ENCODE results near the gene ANO4. TPM values are rescaled to one million over a fixed set of nuclear protein-coding genes. Genes with fewer than 3 reads are reported as not detected.
"Not testable (repeated sequence)": the region's sequence is repeated elsewhere in the genome, so short reads cannot be mapped to it uniquely, and the experiment has no call there.

ANO4 gene
- total RNA-seq, 1 donor from 2014 or later: 2.6 TPM

- DNase-seq: no peak
Observed at GRCh38 chr12:101044512-101045059, 250.0 kb downstream of the ANO4 start.

GRCh38 chr12:101045486-101046464 is 251.2 kb downstream of the ANO4 start:
- DNase-seq: no peak

GRCh38 chr12:101047652-101048051 is 253.1 kb downstream of the ANO4 start:
- no peak for DNase-seq

- DNase-seq: no peak
Observed at GRCh38 chr12:101050631-101051030, 256.1 kb downstream of the ANO4 start.

- no peak for DNase-seq
Observed at GRCh38 chr12:101051151-101051550, 256.6 kb downstream of the ANO4 start.

- peak; percentile 15 for DNase-seq
Observed at GRCh38 chr12:101051901-101052550, 257.4 kb downstream of the ANO4 start.

- DNase-seq: no peak
Observed at GRCh38 chr12:101053203-101053602, 258.6 kb downstream of the ANO4 start.

- DNase-seq: no peak
Observed at GRCh38 chr12:101055940-101056339, 261.4 kb downstream of the ANO4 start.

- not testable (repeated sequence) for DNase-seq
Observed at GRCh38 chr12:101062508-101062907, 267.9 kb downstream of the ANO4 start.

GRCh38 chr12:101064721-101065120 is 270.1 kb downstream of the ANO4 start:
- no peak for DNase-seq

- no peak for DNase-seq
Observed at GRCh38 chr12:101066489-101066888, 271.9 kb downstream of the ANO4 start.

GRCh38 chr12:101068402-101068801 is 273.8 kb downstream of the ANO4 start:
- no peak for DNase-seq

- DNase-seq: no peak
Observed at GRCh38 chr12:101068836-101069235, 274.3 kb downstream of the ANO4 start.

GRCh38 chr12:101074940-101075680 is 280.5 kb downstream of the ANO4 start:
- DNase-seq: no peak

- DNase-seq: peak; percentile 48
Observed at GRCh38 chr12:101076921-101077320, 282.3 kb downstream of the ANO4 start.

- DNase-seq: no peak
Observed at GRCh38 chr12:101077791-101078528, 283.4 kb downstream of the ANO4 start.

GRCh38 chr12:101078536-101079285 is 284.1 kb downstream of the ANO4 start:
- DNase-seq: peak; percentile 34

- no peak for DNase-seq
Observed at GRCh38 chr12:101082706-101083105, 288.1 kb downstream of the ANO4 start.

- DNase-seq: peak; percentile 24
Observed at GRCh38 chr12:101086490-101087135, 292.0 kb downstream of the ANO4 start.

GRCh38 chr12:101087920-101088319 is 293.3 kb downstream of the ANO4 start:
- DNase-seq: no peak

Measured in tongue (tissue), 2 donors.